ENCODE results near the gene IFNLR1. TPM values are rescaled to one million over a fixed set of nuclear protein-coding genes. Genes with fewer than 3 reads are reported as not detected.

Gene IFNLR1
- total RNA-seq, 4 donors from 2014 or later, result 2.0 to 7.4 (median 5.0) TPM

DNA sequence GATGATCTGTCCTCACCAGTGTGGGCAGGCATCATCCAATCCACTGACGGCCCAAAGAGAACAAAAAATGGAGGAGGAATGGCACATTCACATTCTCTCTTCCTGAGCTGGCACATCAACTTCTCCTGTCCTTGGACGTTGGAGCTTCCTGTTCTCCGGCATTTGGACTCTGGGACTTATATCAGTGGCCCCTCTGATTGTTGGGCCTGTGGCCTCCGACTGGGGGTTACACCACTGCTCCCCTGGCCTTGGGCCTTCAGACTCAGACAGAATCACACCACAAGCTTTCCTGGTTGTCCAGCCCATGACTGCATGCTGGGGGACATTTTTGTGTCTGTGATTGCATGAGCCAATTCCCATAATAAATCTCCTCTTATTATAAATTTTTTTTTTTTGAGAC, 20.1 kb downstream of the IFNLR1 start:
- H3K4me1 ChIP-seq, result peaks cover 3 to 18% of the 10 kb centered on the region in 2 donors
- no peak for ATAC-seq
- intact Hi-C loops (cut with DNase I; ENCODE audit: low total_unique reads) (no loop called here), in situ Hi-C loops (cut with MboI; ENCODE audit: low sequenced_read_pairs in 4 of 4) (no loop called here)
- H3K4me3 ChIP-seq, result no peak overlapping the region
- TF ChIP-seq, protein P1, sequence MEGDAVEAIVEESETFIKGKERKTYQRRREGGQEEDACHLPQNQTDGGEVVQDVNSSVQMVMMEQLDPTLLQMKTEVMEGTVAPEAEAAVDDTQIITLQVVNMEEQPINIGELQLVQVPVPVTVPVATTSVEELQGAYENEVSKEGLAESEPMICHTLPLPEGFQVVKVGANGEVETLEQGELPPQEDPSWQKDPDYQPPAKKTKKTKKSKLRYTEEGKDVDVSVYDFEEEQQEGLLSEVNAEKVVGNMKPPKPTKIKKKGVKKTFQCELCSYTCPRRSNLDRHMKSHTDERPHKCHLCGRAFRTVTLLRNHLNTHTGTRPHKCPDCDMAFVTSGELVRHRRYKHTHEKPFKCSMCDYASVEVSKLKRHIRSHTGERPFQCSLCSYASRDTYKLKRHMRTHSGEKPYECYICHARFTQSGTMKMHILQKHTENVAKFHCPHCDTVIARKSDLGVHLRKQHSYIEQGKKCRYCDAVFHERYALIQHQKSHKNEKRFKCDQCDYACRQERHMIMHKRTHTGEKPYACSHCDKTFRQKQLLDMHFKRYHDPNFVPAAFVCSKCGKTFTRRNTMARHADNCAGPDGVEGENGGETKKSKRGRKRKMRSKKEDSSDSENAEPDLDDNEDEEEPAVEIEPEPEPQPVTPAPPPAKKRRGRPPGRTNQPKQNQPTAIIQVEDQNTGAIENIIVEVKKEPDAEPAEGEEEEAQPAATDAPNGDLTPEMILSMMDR (IDR thresholded peaks at IDR 0.05 in 4 of 5, conservative IDR thresholded peaks at IDR 0.05 in 1 of 5), result no peak
- no peak for TF ChIP-seq POLR2A (IDR thresholded peaks at IDR 0.05)
- H3K27ac ChIP-seq, result peak overlapping the region in 1 of 4 donors; percentile 61
- no peaks in the 10 kb centered on the region for H3K27me3 ChIP-seq
- no peaks in the 10 kb centered on the region for H3K9me3 ChIP-seq
- DNase-seq, result no peak
- peaks cover 0 to 7% of the 10 kb centered on the region in 2 donors for H3K36me3 ChIP-seq

DNA sequence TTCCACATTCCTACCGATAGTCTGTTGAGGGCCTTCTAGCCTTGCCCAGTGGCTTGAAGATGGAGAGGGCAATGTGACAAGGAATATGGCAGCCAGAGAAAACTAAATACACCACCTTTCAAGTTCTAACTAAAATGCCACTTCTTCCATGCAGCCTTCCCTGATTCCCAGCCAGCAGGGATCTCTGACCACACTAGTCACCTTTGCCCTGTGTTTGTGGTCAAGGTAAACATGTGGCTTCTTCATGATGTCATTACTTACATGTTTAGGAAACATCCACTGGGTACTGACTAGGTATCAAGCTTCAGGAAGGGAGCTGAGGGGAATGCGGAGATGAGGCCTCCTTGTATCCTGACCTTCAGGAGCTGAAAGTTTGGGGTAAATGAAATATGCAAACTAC, 21.6 kb downstream of the IFNLR1 start:
- intact Hi-C loops (cut with DNase I; ENCODE audit: low total_unique reads) (no loop called here), in situ Hi-C loops (cut with MboI; ENCODE audit: low sequenced_read_pairs in 4 of 4) (no loop called here)
- Histone ChIP-seq H3K27me3 (no peaks in the 10 kb centered on the region), H3K27ac (no peak overlapping the region), H3K9me3 (no peaks in the 10 kb centered on the region), H3K4me1 (peaks cover 3 to 18% of the 10 kb centered on the region in 2 donors), H3K4me3 (no peak overlapping the region), H3K36me3 (peaks cover 0 to 7% of the 10 kb centered on the region in 2 donors)
- no peak for DNase-seq
- ATAC-seq, result no peak
- TF ChIP-seq POLR2A (IDR thresholded peaks at IDR 0.05), result no peak
- TF ChIP-seq, protein P1 (IDR thresholded peaks at IDR 0.05 in 4 of 5, conservative IDR thresholded peaks at IDR 0.05 in 1 of 5), result no peak

DNA sequence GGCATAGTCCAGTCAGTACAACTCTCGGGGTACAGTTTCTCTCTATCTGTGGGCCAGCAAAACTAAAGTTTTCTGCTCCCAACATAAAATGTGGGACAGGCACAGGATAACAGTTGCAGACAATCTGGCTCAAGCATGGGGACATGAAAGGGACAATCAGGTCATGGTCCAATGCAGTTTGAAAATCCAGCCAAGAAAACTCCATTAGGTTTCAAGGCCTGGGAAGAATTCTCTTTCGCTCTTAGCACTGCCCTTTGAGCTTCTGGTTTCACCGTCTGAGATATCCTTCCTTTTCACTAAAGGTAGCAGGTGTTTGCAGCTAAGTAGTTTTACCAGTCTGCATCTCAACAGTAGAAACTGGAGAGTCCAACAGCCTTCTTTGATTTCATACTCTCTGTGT, 23.1 kb downstream of the IFNLR1 start:
- ATAC-seq (no peak), DNase-seq (no peak)
- TF ChIP-seq POLR2A (IDR thresholded peaks at IDR 0.05), result no peak
- TF ChIP-seq, protein P1 (IDR thresholded peaks at IDR 0.05 in 4 of 5, conservative IDR thresholded peaks at IDR 0.05 in 1 of 5), result no peak
- H3K4me3 ChIP-seq, result no peak overlapping the region
- H3K36me3 ChIP-seq, result peaks cover 0 to 7% of the 10 kb centered on the region in 2 donors
- no peak overlapping the region for H3K27ac ChIP-seq
- H3K27me3 ChIP-seq, result no peaks in the 10 kb centered on the region
- peaks cover 3 to 14% of the 10 kb centered on the region in 2 donors for H3K4me1 ChIP-seq
- in situ Hi-C loops (cut with MboI; ENCODE audit: low sequenced_read_pairs in 4 of 4), result no loop called here
- no peaks in the 10 kb centered on the region for H3K9me3 ChIP-seq
- intact Hi-C loops (cut with DNase I; ENCODE audit: low total_unique reads), result no loop called here

DNA sequence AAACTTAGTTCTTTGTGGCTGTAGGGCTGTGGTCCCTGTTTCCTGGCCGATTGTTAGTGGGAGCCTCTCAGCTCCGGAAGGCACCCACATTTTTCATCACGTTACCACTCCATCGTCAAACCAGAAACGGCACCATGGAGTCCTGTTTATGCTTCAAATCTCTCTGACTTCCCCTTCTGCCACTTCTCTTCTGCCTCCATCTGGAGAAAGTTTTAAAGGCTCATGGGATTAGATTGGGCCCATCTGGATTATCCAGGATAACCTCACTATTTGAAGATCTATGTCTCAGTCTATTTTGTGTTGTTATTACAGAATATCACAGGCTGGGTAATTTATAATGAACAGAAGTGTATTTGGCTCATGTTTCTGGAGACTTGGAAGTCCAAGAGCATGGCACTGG, 24.9 kb downstream of the IFNLR1 start:
- no peak for ATAC-seq
- intact Hi-C loops (cut with DNase I; ENCODE audit: low total_unique reads) (no loop called here), in situ Hi-C loops (cut with MboI; ENCODE audit: low sequenced_read_pairs in 4 of 4) (no loop called here)
- no peak for DNase-seq
- peaks cover 8 to 12% of the 10 kb centered on the region in 2 donors for H3K4me1 ChIP-seq
- H3K36me3 ChIP-seq, result peaks cover 0 to 7% of the 10 kb centered on the region in 2 donors
- H3K27ac ChIP-seq, result peak overlapping the region in 1 of 4 donors; percentile 20
- TF ChIP-seq, protein P1 (IDR thresholded peaks at IDR 0.05 in 4 of 5, conservative IDR thresholded peaks at IDR 0.05 in 1 of 5), result no peak
- TF ChIP-seq POLR2A (IDR thresholded peaks at IDR 0.05), result no peak
- no peaks in the 10 kb centered on the region for H3K9me3 ChIP-seq
- no peak overlapping the region for H3K4me3 ChIP-seq
- H3K27me3 ChIP-seq, result no peaks in the 10 kb centered on the region

DNA sequence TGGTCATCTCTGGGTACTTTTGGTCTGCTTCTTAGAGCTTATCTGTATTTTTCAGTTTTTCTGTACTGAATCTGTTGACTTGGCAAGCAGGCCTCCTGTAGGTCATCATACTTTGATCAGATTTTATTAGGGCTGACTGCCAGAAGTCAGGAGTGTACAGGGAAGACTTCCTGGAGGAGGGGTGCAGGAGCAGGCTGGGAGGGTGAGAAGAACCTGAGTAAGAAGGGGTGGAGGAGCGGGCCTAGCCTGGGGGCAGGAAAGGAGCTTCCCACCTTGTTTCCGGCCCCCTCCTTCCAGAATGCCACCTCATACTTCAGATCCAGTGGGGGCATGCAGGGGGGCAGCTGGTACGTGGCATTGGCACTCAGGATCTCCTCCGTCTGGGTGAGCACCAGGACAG, 25.8 kb downstream of the IFNLR1 start:
- Histone ChIP-seq H3K27me3 (no peaks in the 10 kb centered on the region), H3K4me3 (no peak overlapping the region), H3K9me3 (no peaks in the 10 kb centered on the region), H3K36me3 (peaks cover 0 to 7% of the 10 kb centered on the region in 2 donors), H3K27ac (no peak overlapping the region), H3K4me1 (peaks cover 8 to 12% of the 10 kb centered on the region in 2 donors)
- DNase-seq (no peak), ATAC-seq (no peak)
- intact Hi-C loops (cut with DNase I; ENCODE audit: low total_unique reads), result no loop called here
- TF ChIP-seq POLR2A (IDR thresholded peaks at IDR 0.05), result no peak
- TF ChIP-seq, protein P1 (IDR thresholded peaks at IDR 0.05 in 4 of 5, conservative IDR thresholded peaks at IDR 0.05 in 1 of 5), result no peak
- in situ Hi-C loops (cut with MboI; ENCODE audit: low sequenced_read_pairs in 4 of 4), result no loop called here

Data from gastrocnemius medialis (tissue), 4 donors.